Type B pancreatic cell (in vitro differentiated cells): ENCODE measurements around the gene TSNAXIP1. TPM values are rescaled to one million over a fixed set of nuclear protein-coding genes. Genes with fewer than 3 reads are reported as not detected.
"Not testable (repeated sequence)": the region's sequence is repeated elsewhere in the genome, so short reads cannot be mapped to it uniquely, and the experiment has no call there.

Source experiments
- DNase-seq: peaks from one replicate; pipeline ENCODE4 v3.0.0; 2021; ENCODE audit warnings: mixed read lengths; ENCODE audit not compliant: unreplicated experiment; ENCODE audit errors: extremely low spot score
- H3K27ac Mint-ChIP-seq: 2 replicates; pipeline ENCODE4 v1.8.0; 2021; ENCODE audit warnings: mild to moderate bottlenecking, mixed read lengths
- H3K27me3 Mint-ChIP-seq: 2 replicates; pipeline ENCODE4 v1.8.0; 2021; ENCODE audit warnings: mixed read lengths
- H3K36me3 Mint-ChIP-seq: 2 replicates; pipeline ENCODE4 v1.8.0; 2021; ENCODE audit warnings: mixed read lengths
- H3K4me1 Mint-ChIP-seq: one replicate; pipeline ENCODE4 v1.8.0; 2021; ENCODE audit warnings: mixed read lengths; ENCODE audit not compliant: unreplicated experiment
- H3K4me3 Mint-ChIP-seq: 2 replicates; pipeline ENCODE4 v1.8.0; 2021; ENCODE audit warnings: mild to moderate bottlenecking, mixed read lengths
- H3K9me3 Mint-ChIP-seq: 2 replicates; pipeline ENCODE4 v1.8.0; 2021; ENCODE audit warnings: mixed read lengths
- total RNA-seq: library from RNA; stranded (reverse); gene quantifications from 2 replicates; pipeline ENCODE4 v1.2.1, GENCODE V29; 2021; ENCODE audit warnings: low replicate concordance
- TF ChIP-seq, protein P1 (sequence below): fragments of 200-600 bp; sonication (generic); conservative IDR thresholded peaks from 2 replicates; pipeline ENCODE4 v1.5.0; 2021; ENCODE audit warnings: antibody characterized with exemption, mild to moderate bottlenecking

TSNAXIP1 gene
- total RNA-seq, 1 donor from 2014 or later: 7.2 TPM

DNA sequence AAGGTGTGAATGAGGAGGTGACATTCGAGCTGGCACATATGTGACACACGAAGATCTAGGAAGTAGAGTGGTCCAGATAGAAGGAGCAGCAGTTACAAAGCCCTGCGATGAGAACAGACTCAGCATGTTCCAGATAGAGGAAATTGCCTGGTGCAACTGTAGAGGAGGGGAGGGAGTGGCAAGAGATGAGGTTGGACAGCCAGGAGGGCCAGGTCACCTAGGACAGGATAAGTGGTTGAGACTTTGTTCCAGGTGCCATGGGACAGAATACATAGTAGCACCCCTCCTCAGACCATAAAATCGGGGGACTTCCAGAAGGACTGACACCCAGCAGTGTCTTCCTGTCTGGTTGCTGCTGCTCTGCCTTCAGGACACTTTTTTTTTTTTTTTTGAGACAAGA, 51.8 kb downstream of the TSNAXIP1 start:
- Mint-ChIP-seq H3K4me3 (no peak overlapping the region), H3K36me3 (peaks cover 12% of the 10 kb centered on the region), H3K4me1 (peaks cover 36% of the 10 kb centered on the region), H3K27ac (peak overlapping the region; percentile 89), H3K9me3 (no peaks in the 10 kb centered on the region), H3K27me3 (no peaks in the 10 kb centered on the region)
- no peak for DNase-seq
- TF ChIP-seq, protein P1, sequence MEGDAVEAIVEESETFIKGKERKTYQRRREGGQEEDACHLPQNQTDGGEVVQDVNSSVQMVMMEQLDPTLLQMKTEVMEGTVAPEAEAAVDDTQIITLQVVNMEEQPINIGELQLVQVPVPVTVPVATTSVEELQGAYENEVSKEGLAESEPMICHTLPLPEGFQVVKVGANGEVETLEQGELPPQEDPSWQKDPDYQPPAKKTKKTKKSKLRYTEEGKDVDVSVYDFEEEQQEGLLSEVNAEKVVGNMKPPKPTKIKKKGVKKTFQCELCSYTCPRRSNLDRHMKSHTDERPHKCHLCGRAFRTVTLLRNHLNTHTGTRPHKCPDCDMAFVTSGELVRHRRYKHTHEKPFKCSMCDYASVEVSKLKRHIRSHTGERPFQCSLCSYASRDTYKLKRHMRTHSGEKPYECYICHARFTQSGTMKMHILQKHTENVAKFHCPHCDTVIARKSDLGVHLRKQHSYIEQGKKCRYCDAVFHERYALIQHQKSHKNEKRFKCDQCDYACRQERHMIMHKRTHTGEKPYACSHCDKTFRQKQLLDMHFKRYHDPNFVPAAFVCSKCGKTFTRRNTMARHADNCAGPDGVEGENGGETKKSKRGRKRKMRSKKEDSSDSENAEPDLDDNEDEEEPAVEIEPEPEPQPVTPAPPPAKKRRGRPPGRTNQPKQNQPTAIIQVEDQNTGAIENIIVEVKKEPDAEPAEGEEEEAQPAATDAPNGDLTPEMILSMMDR: no peak

DNA sequence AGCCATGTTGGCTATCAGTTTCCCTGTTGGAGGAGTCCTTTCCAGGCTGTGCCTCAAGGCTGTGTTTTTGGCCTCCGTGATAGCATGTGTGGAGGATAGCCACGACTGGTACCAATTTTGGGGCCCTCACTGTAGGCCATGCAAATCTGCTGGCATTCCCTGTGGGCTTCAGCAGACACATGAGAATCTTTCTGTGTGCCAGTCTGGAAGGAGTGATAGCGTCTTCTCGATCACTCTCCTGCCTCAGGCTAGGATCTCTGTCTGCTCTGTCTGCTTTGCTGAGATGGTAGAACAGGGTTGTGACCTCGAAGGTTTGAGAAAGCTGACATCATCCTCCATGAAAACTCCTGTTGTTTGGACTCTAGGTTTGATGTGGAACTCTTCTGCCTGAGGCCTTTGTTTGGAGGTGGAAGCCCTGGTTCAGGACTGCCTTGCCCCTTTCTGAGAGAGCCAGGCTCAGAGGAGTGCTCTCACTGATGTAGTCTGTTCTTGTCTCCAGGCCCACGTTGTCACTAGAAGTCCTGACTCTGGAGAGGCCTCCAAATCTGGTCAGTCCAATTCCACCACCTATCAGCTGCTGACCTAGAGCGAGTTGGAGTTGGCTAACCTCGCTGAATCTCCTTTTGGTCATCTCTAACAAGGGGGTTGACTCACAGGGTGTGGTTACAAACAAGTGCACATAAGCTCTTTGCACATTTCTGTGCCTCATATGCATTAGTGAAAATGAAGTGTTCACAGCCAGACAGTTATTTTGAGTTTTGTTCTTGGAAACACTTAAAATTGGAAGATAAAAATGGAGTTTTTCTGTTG, 54.1 kb downstream of the TSNAXIP1 start:
- peaks cover 30% of the 10 kb centered on the region for H3K4me1 Mint-ChIP-seq
- peaks cover 18% of the 10 kb centered on the region for H3K36me3 Mint-ChIP-seq
- H3K27ac Mint-ChIP-seq: peak overlapping the region; percentile 79
- H3K4me3 Mint-ChIP-seq: no peak overlapping the region
- no peaks in the 10 kb centered on the region for H3K9me3 Mint-ChIP-seq
- no peak for DNase-seq
- no peaks in the 10 kb centered on the region for H3K27me3 Mint-ChIP-seq
- TF ChIP-seq, protein P1: no peak

DNA sequence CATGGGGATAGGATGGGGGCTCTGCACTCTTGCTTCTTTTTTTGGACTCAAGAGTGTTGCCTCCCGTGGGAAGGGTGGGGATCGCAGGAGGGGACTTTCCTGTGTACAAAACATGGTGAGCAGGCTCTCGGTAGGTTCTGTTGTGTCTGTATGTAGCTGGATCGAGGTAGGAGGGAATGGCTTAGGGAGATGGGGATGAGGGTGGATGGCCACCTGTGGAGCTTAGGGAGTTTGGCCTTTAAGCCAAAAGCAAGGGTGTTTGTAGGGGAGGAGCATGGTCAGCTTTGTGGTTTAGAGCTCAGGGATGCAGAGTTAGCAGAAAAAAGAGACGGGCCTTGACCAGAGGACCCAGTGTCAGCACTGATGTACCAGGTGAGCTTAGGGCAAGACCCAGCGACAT, 55.2 kb downstream of the TSNAXIP1 start:
- Mint-ChIP-seq H3K9me3 (no peaks in the 10 kb centered on the region), H3K27me3 (no peaks in the 10 kb centered on the region), H3K27ac (peak overlapping the region; percentile 59), H3K4me1 (peaks cover 27% of the 10 kb centered on the region), H3K36me3 (peaks cover 18% of the 10 kb centered on the region), H3K4me3 (no peak overlapping the region)
- TF ChIP-seq, protein P1: no peak
- no peak for DNase-seq

DNA sequence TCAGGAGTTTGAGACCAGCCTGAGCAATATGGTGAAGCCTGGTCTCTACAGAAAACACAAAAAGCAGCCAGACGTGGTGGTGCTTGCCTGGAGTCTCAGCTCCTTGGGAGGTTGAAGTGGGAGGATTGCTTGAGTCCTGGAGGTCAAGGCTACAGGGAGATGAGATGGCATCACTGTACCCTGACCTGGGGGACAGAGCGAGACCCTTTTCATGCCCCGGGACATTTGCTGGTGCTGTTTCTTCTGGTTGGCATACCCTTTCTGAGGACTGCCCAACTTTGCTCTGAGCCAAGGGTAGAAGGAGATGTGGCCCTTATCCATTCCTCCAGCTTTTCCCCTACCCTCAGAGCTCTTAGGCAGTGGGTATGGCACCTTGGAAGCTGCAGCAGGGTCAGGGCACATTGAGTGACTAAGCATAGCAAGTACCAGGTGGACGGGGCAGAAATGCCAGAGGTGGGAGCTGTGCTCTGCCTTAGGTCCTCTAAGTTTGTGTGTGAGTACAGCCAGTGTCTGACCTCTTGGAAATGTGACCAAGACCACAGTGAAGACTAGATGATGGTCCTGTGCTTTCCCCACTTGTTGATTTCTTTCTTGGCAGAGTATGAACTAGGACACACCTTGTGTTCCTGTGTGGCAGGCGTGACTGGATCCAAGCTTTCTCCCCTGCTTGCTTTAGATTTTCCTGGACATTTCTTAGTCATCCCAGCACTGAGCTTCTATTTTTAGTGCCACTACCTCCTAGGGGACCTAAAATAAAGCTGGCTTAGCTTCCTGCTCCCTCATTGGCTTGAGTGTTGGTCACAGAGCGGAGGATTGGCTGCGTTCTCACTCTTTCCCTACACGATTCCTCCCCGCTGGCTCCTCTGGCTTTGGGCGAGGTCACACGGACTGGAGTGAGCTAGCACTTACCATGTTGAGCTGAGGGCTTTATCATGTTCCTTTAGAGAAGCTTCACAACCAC, 56.2 kb downstream of the TSNAXIP1 start:
- no peak for DNase-seq
- Mint-ChIP-seq H3K4me3 (no peak overlapping the region), H3K9me3 (no peaks in the 10 kb centered on the region)

DNA sequence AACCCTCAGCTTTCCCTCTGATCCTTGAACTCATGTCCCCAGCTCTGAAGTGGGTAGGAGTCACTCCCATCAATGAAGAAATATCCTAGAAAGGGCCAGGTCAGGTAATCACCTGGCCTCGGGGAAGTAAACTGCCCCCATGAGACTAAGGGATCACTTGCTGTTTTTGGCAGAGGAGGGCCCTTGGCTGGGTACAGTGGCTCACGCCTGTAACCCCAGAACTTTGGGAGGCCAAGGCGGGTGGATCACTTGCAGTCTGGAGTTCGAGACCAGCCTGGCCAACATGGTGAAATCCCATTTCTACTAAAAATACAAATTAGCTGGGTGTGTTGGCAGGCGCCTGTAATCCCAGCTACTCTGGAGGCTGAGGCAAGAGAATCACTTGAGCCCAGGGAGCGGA, 57.4 kb downstream of the TSNAXIP1 start:
- H3K9me3 Mint-ChIP-seq, H3K27ac Mint-ChIP-seq, H3K27me3 Mint-ChIP-seq, H3K4me1 Mint-ChIP-seq, H3K4me3 Mint-ChIP-seq, DNase-seq: not testable (repeated sequence)
- H3K36me3 Mint-ChIP-seq: peaks cover 11% of the 10 kb centered on the region

More for the DNA sequence above, 56.2 kb downstream of the TSNAXIP1 start:
- TF ChIP-seq, protein P1: no peak
- Mint-ChIP-seq H3K36me3 (peaks cover 15% of the 10 kb centered on the region), H3K27me3 (no peaks in the 10 kb centered on the region), H3K4me1 (peaks cover 17% of the 10 kb centered on the region), H3K27ac (no peak overlapping the region)
